ENCODE results near the gene GASK1A.
"Not testable (repeated sequence)": the region's sequence is repeated elsewhere in the genome, so short reads cannot be mapped to it uniquely, and the experiment has no call there.

The GASK1A gene

GRCh38 chr3:43034911-43035310 is 55.8 kb downstream of the GASK1A start:
- Histone ChIP-seq H3K36me3 (ENCODE audit: control insufficient read depth, low read depth, low read length) (no peaks in the 10 kb centered on the region), H3K4me1 (ENCODE audit: control insufficient read depth, low read depth, low read length) (no peaks in the 10 kb centered on the region), H3K27me3 (ENCODE audit: control insufficient read depth, insufficient read depth, low read length) (no peaks in the 10 kb centered on the region), H3K4me3 (ENCODE audit: low read length) (no peak overlapping the region), H3K9me3 (ENCODE audit: control insufficient read depth, low read depth, low read length) (no peaks in the 10 kb centered on the region), H3K27ac (ENCODE audit: low read length) (no peak overlapping the region), H3K9ac (ENCODE audit: low read length) (no peak overlapping the region)

- no peaks in the 10 kb centered on the region for H3K4me1 ChIP-seq (ENCODE audit: control insufficient read depth, low read depth, low read length)
- H3K9ac ChIP-seq (ENCODE audit: low read length), result no peak overlapping the region
- no peak overlapping the region for H3K27ac ChIP-seq (ENCODE audit: low read length)
- no peaks in the 10 kb centered on the region for H3K36me3 ChIP-seq (ENCODE audit: control insufficient read depth, low read depth, low read length)
- no peaks in the 10 kb centered on the region for H3K27me3 ChIP-seq (ENCODE audit: control insufficient read depth, insufficient read depth, low read length)
- H3K4me3 ChIP-seq (ENCODE audit: low read length), result no peak overlapping the region
- H3K9me3 ChIP-seq (ENCODE audit: control insufficient read depth, low read depth, low read length), result no peaks in the 10 kb centered on the region
Observed at GRCh38 chr3:43035801-43036365, 56.8 kb downstream of the GASK1A start.

GRCh38 chr3:43036621-43037423 is 57.7 kb downstream of the GASK1A start:
- Histone ChIP-seq H3K4me3 (ENCODE audit: low read length) (no peak overlapping the region), H3K9me3 (ENCODE audit: control insufficient read depth, low read depth, low read length) (no peaks in the 10 kb centered on the region), H3K27me3 (ENCODE audit: control insufficient read depth, insufficient read depth, low read length) (no peaks in the 10 kb centered on the region), H3K9ac (ENCODE audit: low read length) (no peak overlapping the region), H3K27ac (ENCODE audit: low read length) (no peak overlapping the region), H3K4me1 (ENCODE audit: control insufficient read depth, low read depth, low read length) (no peaks in the 10 kb centered on the region), H3K36me3 (ENCODE audit: control insufficient read depth, low read depth, low read length) (no peaks in the 10 kb centered on the region)

GRCh38 chr3:43038010-43038409 is 58.9 kb downstream of the GASK1A start:
- no peak overlapping the region for H3K9ac ChIP-seq (ENCODE audit: low read length)
- H3K27ac ChIP-seq (ENCODE audit: low read length), result no peak overlapping the region
- H3K27me3 ChIP-seq (ENCODE audit: control insufficient read depth, insufficient read depth, low read length), result no peaks in the 10 kb centered on the region
- H3K36me3 ChIP-seq (ENCODE audit: control insufficient read depth, low read depth, low read length), result no peaks in the 10 kb centered on the region
- no peaks in the 10 kb centered on the region for H3K9me3 ChIP-seq (ENCODE audit: control insufficient read depth, low read depth, low read length)
- H3K4me3 ChIP-seq (ENCODE audit: low read length), result no peak overlapping the region
- H3K4me1 ChIP-seq (ENCODE audit: control insufficient read depth, low read depth, low read length), result no peaks in the 10 kb centered on the region

- Histone ChIP-seq H3K27me3 (ENCODE audit: control insufficient read depth, insufficient read depth, low read length) (no peaks in the 10 kb centered on the region), H3K9me3 (ENCODE audit: control insufficient read depth, low read depth, low read length) (peaks cover 15% of the 10 kb centered on the region), H3K36me3 (ENCODE audit: control insufficient read depth, low read depth, low read length) (no peaks in the 10 kb centered on the region), H3K4me1 (ENCODE audit: control insufficient read depth, low read depth, low read length) (no peaks in the 10 kb centered on the region), H3K27ac (ENCODE audit: low read length) (no peak overlapping the region), H3K9ac (ENCODE audit: low read length) (no peak overlapping the region), H3K4me3 (ENCODE audit: low read length) (no peak overlapping the region)
Observed at GRCh38 chr3:43041517-43041916, 62.4 kb downstream of the GASK1A start.

GRCh38 chr3:43043071-43043766 is 64.1 kb downstream of the GASK1A start:
- Histone ChIP-seq H3K9ac (ENCODE audit: low read length) (no peak overlapping the region), H3K27ac (ENCODE audit: low read length) (no peak overlapping the region), H3K4me3 (ENCODE audit: low read length) (no peak overlapping the region), H3K4me1 (ENCODE audit: control insufficient read depth, low read depth, low read length) (no peaks in the 10 kb centered on the region), H3K36me3 (ENCODE audit: control insufficient read depth, low read depth, low read length) (no peaks in the 10 kb centered on the region), H3K9me3 (ENCODE audit: control insufficient read depth, low read depth, low read length) (peaks cover 15% of the 10 kb centered on the region), H3K27me3 (ENCODE audit: control insufficient read depth, insufficient read depth, low read length) (no peaks in the 10 kb centered on the region)

GRCh38 chr3:43043793-43044192 is 64.7 kb downstream of the GASK1A start:
- H3K36me3 ChIP-seq (ENCODE audit: control insufficient read depth, low read depth, low read length), result no peaks in the 10 kb centered on the region
- H3K4me3 ChIP-seq (ENCODE audit: low read length), result no peak overlapping the region
- H3K9ac ChIP-seq (ENCODE audit: low read length), result no peak overlapping the region
- H3K27ac ChIP-seq (ENCODE audit: low read length), result no peak overlapping the region
- H3K9me3 ChIP-seq (ENCODE audit: control insufficient read depth, low read depth, low read length), result peaks cover 15% of the 10 kb centered on the region
- H3K27me3 ChIP-seq (ENCODE audit: control insufficient read depth, insufficient read depth, low read length), result no peaks in the 10 kb centered on the region
- H3K4me1 ChIP-seq (ENCODE audit: control insufficient read depth, low read depth, low read length), result no peaks in the 10 kb centered on the region

- peaks cover 21% of the 10 kb centered on the region for H3K9me3 ChIP-seq (ENCODE audit: control insufficient read depth, low read depth, low read length)
- not testable (repeated sequence) for H3K9ac ChIP-seq (ENCODE audit: low read length); H3K36me3 ChIP-seq (ENCODE audit: control insufficient read depth, low read depth, low read length); H3K27me3 ChIP-seq (ENCODE audit: control insufficient read depth, insufficient read depth, low read length); H3K27ac ChIP-seq (ENCODE audit: low read length); H3K4me3 ChIP-seq (ENCODE audit: low read length); H3K4me1 ChIP-seq (ENCODE audit: control insufficient read depth, low read depth, low read length)
Observed at GRCh38 chr3:43045079-43045478, 66.0 kb downstream of the GASK1A start.

GRCh38 chr3:43046583-43046982 is 67.5 kb downstream of the GASK1A start:
- Histone ChIP-seq H3K27me3 (ENCODE audit: control insufficient read depth, insufficient read depth, low read length) (no peaks in the 10 kb centered on the region), H3K9ac (ENCODE audit: low read length) (no peak overlapping the region), H3K4me3 (ENCODE audit: low read length) (no peak overlapping the region), H3K9me3 (ENCODE audit: control insufficient read depth, low read depth, low read length) (peaks cover 21% of the 10 kb centered on the region), H3K4me1 (ENCODE audit: control insufficient read depth, low read depth, low read length) (no peaks in the 10 kb centered on the region), H3K27ac (ENCODE audit: low read length) (no peak overlapping the region), H3K36me3 (ENCODE audit: control insufficient read depth, low read depth, low read length) (no peaks in the 10 kb centered on the region)

GRCh38 chr3:43048470-43048869 is 69.4 kb downstream of the GASK1A start:
- no peak overlapping the region for H3K4me3 ChIP-seq (ENCODE audit: low read length)
- H3K27me3 ChIP-seq (ENCODE audit: control insufficient read depth, insufficient read depth, low read length), result no peaks in the 10 kb centered on the region
- H3K9me3 ChIP-seq (ENCODE audit: control insufficient read depth, low read depth, low read length), result peaks cover 21% of the 10 kb centered on the region
- no peaks in the 10 kb centered on the region for H3K36me3 ChIP-seq (ENCODE audit: control insufficient read depth, low read depth, low read length)
- H3K9ac ChIP-seq (ENCODE audit: low read length), result no peak overlapping the region
- no peak overlapping the region for H3K27ac ChIP-seq (ENCODE audit: low read length)
- H3K4me1 ChIP-seq (ENCODE audit: control insufficient read depth, low read depth, low read length), result no peaks in the 10 kb centered on the region

GRCh38 chr3:43053291-43053690 is 74.2 kb downstream of the GASK1A start:
- Histone ChIP-seq H3K4me1 (ENCODE audit: control insufficient read depth, low read depth, low read length) (no peaks in the 10 kb centered on the region), H3K9me3 (ENCODE audit: control insufficient read depth, low read depth, low read length) (peaks cover 7% of the 10 kb centered on the region), H3K4me3 (ENCODE audit: low read length) (no peak overlapping the region), H3K36me3 (ENCODE audit: control insufficient read depth, low read depth, low read length) (no peaks in the 10 kb centered on the region), H3K27me3 (ENCODE audit: control insufficient read depth, insufficient read depth, low read length) (no peaks in the 10 kb centered on the region), H3K27ac (ENCODE audit: low read length) (no peak overlapping the region), H3K9ac (ENCODE audit: low read length) (no peak overlapping the region)
